Measurements from ENCODE around the gene DHX16.

The DHX16 gene

DNA sequence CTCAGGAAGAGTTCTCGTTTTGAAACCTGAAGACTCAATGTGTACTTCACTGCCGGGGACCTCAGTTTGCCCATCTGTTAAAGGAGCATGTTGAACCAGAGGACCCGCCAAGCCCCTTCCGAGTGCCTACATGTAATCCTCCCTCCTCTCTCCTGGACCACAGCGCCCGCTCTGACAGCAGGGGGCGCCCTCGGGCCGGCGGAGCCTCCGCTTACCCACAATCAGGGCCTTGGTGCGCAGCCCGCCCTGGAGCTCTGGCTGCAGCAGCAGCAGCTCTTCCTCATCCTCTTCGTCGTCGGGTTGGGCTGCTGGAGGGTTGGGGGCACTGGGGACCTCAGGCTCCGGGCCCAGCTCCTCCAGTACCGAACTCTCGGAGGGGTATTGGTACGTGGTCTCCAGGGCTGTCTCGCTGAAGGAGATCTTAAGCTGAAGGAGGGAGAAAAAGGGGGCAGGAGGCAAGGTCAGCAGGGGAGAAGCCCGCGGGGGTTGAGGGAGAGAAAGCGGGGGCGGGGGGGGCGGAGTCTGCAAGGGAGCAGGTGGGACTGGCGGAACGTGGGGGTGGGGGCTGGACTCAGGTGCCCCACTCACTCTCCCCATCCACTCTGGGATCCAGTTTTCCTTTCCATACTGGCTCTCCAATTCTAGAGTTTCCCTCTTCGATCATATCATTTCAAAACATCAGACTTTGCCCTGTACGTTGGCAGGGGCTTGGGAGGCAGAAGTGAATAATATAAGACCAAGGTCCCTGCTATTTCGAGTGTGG lies 6.3 kb upstream of the DHX16 start:
- TF ChIP-seq, protein P1, sequence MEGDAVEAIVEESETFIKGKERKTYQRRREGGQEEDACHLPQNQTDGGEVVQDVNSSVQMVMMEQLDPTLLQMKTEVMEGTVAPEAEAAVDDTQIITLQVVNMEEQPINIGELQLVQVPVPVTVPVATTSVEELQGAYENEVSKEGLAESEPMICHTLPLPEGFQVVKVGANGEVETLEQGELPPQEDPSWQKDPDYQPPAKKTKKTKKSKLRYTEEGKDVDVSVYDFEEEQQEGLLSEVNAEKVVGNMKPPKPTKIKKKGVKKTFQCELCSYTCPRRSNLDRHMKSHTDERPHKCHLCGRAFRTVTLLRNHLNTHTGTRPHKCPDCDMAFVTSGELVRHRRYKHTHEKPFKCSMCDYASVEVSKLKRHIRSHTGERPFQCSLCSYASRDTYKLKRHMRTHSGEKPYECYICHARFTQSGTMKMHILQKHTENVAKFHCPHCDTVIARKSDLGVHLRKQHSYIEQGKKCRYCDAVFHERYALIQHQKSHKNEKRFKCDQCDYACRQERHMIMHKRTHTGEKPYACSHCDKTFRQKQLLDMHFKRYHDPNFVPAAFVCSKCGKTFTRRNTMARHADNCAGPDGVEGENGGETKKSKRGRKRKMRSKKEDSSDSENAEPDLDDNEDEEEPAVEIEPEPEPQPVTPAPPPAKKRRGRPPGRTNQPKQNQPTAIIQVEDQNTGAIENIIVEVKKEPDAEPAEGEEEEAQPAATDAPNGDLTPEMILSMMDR (IDR thresholded peaks at IDR 0.05) = peak; percentile 89

DNA sequence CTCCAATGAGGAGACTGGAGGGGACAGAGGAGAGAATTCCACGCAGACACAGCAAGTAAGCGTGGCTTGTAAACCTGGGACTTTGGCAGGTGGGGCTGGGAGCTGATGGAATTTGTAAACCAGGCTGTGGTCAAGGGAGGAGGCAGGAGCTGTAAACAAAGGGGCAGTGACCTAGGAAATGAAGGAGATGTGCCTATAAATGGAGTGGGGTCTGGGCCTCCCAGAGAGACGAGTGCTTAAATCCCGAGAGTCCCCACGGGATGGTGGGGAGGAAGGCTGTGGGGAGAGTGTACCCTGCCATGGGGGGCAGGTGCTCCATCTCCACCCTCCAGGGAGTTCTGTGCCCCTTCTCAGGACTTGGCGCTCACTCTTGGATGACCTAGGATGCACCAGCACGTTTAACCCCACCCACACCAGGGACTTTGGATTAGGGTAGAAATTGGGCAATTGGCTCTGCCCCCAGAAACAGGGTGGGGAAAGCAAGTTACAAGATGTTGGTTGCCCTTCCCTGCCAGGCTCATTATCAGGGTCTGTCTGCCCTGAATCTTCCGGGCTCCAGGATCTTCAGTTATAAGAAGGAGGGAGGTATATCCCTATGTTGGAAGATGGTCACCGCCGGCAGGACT lies 4.0 kb upstream of the DHX16 start:
- TF ChIP-seq, protein P1 (IDR thresholded peaks at IDR 0.05) = no peak

GRCh38 chr6:30670760-30671527 lies 1.9 kb downstream of the DHX16 start:
- TF ChIP-seq, protein P1 (IDR thresholded peaks at IDR 0.05) = no peak

DNA sequence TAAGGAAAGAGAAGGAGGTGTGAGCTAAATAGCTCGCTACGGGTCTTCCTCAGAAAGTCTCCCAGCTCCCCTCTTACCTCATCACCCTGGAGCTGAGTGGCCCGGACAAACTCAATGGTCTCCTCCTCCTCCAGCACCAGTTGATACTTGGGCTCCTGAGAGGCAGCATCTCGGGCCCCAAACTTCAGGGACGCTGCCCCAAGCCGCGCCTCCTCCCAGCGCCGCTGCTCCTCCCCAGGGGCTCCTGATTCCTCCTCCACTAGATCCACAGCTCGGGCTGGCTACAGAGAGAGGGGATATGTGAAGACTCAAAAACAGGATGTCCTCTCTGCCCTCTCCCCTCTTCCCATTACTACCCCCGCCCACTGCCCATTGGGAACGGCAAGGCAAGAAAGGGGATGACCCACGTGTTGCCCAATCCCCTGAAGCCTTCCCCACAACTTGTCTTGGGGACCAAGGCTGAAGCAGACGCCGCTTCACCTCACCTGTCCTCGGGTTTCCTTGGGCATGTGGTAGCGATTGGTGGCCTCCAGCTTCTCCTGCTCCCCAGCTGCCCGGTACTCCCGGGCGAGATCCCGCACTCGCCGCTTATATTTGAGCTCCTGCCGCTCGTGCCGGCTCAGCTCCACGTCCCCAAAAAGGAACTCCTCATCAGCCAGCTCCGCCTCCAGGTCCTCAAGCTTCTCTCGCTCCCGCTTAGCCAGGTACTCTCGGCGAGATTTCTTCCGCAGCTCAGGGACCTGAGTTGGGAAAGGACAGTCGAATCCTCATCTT lies 7.6 kb downstream of the DHX16 start:
- TF ChIP-seq, protein P1 (IDR thresholded peaks at IDR 0.05) = no peak

GRCh38 chr6:30657454-30657853 lies 15.4 kb downstream of the DHX16 start:
- TF ChIP-seq, protein P1 (IDR thresholded peaks at IDR 0.05) = no peak

GRCh38 chr6:30656513-30656912 lies 16.3 kb downstream of the DHX16 start:
- TF ChIP-seq, protein P1 (IDR thresholded peaks at IDR 0.05) = no peak

GRCh38 chr6:30655743-30656094 lies 17.1 kb downstream of the DHX16 start:
- TF ChIP-seq, protein P1 (IDR thresholded peaks at IDR 0.05) = no peak

Measured in LNCAP (cell line).